ENCODE measurements around the gene STYX.

DNA sequence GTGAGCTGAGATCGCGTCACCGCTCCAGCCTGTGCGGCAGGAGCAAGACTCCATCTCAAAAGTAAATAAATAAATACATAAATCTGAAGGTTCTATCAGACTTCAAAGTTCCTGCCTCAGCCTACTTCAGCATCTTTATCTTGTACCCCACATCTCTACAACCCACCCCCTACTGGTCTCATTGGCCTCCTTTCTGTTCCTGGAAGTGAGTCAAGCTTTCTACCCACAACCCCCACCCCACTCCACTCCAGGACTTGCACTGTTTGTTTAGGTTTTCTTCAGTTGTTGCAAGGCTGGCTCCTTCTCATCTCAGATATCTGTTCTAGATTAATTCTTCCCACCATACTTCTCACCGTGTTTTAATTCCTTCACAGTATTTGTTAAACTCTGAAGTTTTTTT, 23.7 kb upstream of the STYX start:
- TF ChIP-seq HDAC2 (IDR thresholded peaks at IDR 0.05; ENCODE audit: borderline replicate concordance in 1 of 2, low read depth in 2 of 2, low read length in 2 of 2) (no peak), JUND (IDR thresholded peaks at IDR 0.05; ENCODE audit: low read length) (no peak), EZH2 (IDR thresholded peaks at IDR 0.05; ENCODE audit: low read depth, low read length, severe bottlenecking) (no peak), HDAC6 (IDR thresholded peaks at IDR 0.05; ENCODE audit: low read depth, low read length) (no peak), YY1 (IDR thresholded peaks at IDR 0.05; ENCODE audit: low read depth, low read length) (no peak), TAF1 (IDR thresholded peaks at IDR 0.05; ENCODE audit: low read depth, low read length) (no peak), EP300 (IDR thresholded peaks at IDR 0.05; ENCODE audit: borderline replicate concordance in 1 of 2, low read depth in 2 of 2, low read length in 2 of 2) (no peak), FOSL1 (IDR thresholded peaks at IDR 0.05; ENCODE audit: insufficient read depth, low read depth, low read length) (no peak), POLR2AphosphoS5 (IDR thresholded peaks at IDR 0.05; ENCODE audit: low read depth, low read length) (no peak), CTCF (IDR thresholded peaks at IDR 0.05; ENCODE audit: control extremely low read depth in 1 of 3, insufficient read depth in 1 of 3, low read depth in 1 of 3, low read length in 3 of 3) (no peak), TEAD4 (IDR thresholded peaks at IDR 0.05; ENCODE audit: low read depth, low read length) (no peak), ZNF274 (IDR thresholded peaks at IDR 0.05; ENCODE audit: borderline replicate concordance, extremely low read depth, low read length) (no peak), RXRA (IDR thresholded peaks at IDR 0.05; ENCODE audit: insufficient read depth, low read depth, low read length) (no peak)

Measured in H1 (cell line).